Measurements from ENCODE around the gene WFS1. TPM values are rescaled to one million over a fixed set of nuclear protein-coding genes. Genes with fewer than 3 reads are reported as not detected.
A peak's percentile ranks its signal among the peaks of the same experiment; 100 is the strongest.

The WFS1 gene
- total and polyA plus RNA-seq, 2 of the 13 experiments (the other 11 are each of a cell fraction or from before 2014, with no cell fraction given): 39.1 to 42.2 TPM

DNA sequence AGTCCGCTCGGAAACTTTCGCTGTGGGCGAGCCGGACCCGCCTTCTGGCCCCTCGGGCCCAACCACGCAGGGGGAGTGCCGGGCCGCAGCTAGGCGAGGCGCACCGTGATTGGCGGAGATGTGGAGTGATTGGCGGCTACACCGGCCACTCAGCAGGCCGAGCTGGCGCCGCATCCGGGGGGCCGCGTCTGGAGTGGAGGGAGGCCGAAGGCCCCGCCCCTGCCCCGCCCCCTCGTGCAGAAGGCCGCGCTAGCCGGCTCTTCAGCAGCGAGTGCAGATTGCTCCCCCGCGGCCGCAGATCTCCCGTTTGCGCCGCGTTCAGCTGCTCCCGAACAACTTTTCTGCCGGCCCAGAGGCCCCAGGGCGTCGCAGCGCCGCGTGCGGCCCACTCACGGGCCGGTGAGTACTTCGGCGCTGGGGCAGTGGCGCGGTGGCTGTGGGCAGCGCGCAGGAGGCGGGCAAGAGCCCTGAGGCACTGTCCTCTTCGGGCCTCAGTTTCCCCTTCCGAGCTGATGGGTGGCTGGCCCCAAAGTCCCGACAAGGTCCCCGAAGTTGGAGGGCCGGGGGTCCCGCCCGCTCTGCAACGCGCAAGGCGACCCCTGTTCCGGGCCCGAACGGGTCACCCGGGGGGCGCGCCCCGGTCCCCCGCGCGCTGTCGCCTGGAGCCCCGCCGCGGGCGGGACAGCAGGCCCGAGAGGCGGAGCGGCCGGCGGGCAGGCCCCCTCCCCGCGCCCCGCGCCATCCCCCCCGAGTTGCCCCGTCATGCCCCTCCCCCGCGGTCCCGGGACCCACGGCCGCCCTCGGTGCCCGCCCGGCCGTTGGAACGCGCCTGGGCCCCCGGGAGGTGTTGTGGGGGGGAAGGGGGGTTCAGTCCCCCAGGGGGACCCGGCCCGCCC lies at the start of gene WFS1 (continued):
- TF ChIP-seq ZSCAN21 (CRISPR knock-in tag; IDR thresholded peaks at IDR 0.05; ENCODE audit: borderline replicate concordance) (0 out of 2 replicates have a peak, but pooled peaks have one; percentile 36), ZNF879 (CRISPR knock-in tag; IDR thresholded peaks at IDR 0.05) (no peak), NR2F6 (IDR thresholded peaks at IDR 0.05) (no peak), NR2F6 (CRISPR knock-in tag; IDR thresholded peaks at IDR 0.05) (no peak), U2AF1 (optimal IDR thresholded peaks at IDR 0.05; ENCODE audit: low read depth, low read length) (no peak), CREBL2 (CRISPR knock-in tag; IDR thresholded peaks at IDR 0.05; ENCODE audit: borderline replicate concordance) (no peak), ZNF816 (CRISPR knock-in tag; IDR thresholded peaks at IDR 0.05; ENCODE audit: borderline replicate concordance) (no peak), RAD21 (CRISPR knock-in tag; IDR thresholded peaks at IDR 0.05) (no peak), RBAK (CRISPR knock-in tag; IDR thresholded peaks at IDR 0.05) (no peak), TFDP2 (CRISPR knock-in tag; IDR thresholded peaks at IDR 0.05) (peak; percentile 33; the same call in 1 of the 2 replicates), SP1 (IDR thresholded peaks at IDR 0.05) (no peak), SP1 (CRISPR knock-in tag; IDR thresholded peaks at IDR 0.05) (peak; percentile 66; the same call in 1 of the 2 replicates), NR2C2 (CRISPR knock-in tag; IDR thresholded peaks at IDR 0.05; ENCODE audit: borderline replicate concordance) (no peak), RBM22 (optimal IDR thresholded peaks at IDR 0.05; ENCODE audit: low read length) (no peak), ZNF331 (CRISPR knock-in tag; IDR thresholded peaks at IDR 0.05) (no peak), KDM5B (CRISPR knock-in tag; IDR thresholded peaks at IDR 0.05; ENCODE audit: borderline replicate concordance) (no peak; the same call in 1 of the 2 replicates)
- TF ChIP-seq, protein P1, sequence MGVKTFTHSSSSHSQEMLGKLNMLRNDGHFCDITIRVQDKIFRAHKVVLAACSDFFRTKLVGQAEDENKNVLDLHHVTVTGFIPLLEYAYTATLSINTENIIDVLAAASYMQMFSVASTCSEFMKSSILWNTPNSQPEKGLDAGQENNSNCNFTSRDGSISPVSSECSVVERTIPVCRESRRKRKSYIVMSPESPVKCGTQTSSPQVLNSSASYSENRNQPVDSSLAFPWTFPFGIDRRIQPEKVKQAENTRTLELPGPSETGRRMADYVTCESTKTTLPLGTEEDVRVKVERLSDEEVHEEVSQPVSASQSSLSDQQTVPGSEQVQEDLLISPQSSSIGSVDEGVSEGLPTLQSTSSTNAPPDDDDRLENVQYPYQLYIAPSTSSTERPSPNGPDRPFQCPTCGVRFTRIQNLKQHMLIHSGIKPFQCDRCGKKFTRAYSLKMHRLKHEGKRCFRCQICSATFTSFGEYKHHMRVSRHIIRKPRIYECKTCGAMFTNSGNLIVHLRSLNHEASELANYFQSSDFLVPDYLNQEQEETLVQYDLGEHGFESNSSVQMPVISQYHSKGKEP (CRISPR knock-in tag; IDR thresholded peaks at IDR 0.05): no peak
- TF ChIP-seq, protein P2, sequence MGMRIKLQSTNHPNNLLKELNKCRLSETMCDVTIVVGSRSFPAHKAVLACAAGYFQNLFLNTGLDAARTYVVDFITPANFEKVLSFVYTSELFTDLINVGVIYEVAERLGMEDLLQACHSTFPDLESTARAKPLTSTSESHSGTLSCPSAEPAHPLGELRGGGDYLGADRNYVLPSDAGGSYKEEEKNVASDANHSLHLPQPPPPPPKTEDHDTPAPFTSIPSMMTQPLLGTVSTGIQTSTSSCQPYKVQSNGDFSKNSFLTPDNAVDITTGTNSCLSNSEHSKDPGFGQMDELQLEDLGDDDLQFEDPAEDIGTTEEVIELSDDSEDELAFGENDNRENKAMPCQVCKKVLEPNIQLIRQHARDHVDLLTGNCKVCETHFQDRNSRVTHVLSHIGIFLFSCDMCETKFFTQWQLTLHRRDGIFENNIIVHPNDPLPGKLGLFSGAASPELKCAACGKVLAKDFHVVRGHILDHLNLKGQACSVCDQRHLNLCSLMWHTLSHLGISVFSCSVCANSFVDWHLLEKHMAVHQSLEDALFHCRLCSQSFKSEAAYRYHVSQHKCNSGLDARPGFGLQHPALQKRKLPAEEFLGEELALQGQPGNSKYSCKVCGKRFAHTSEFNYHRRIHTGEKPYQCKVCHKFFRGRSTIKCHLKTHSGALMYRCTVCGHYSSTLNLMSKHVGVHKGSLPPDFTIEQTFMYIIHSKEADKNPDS (CRISPR knock-in tag; IDR thresholded peaks at IDR 0.05): no peak
- TF ChIP-seq, protein P3, sequence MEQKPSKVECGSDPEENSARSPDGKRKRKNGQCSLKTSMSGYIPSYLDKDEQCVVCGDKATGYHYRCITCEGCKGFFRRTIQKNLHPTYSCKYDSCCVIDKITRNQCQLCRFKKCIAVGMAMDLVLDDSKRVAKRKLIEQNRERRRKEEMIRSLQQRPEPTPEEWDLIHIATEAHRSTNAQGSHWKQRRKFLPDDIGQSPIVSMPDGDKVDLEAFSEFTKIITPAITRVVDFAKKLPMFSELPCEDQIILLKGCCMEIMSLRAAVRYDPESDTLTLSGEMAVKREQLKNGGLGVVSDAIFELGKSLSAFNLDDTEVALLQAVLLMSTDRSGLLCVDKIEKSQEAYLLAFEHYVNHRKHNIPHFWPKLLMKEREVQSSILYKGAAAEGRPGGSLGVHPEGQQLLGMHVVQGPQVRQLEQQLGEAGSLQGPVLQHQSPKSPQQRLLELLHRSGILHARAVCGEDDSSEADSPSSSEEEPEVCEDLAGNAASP (CRISPR knock-in tag; IDR thresholded peaks at IDR 0.05; ENCODE audit: borderline replicate concordance): 0 out of 2 replicates have a peak, but pooled peaks have one; percentile 27
- TF ChIP-seq, protein P4, sequence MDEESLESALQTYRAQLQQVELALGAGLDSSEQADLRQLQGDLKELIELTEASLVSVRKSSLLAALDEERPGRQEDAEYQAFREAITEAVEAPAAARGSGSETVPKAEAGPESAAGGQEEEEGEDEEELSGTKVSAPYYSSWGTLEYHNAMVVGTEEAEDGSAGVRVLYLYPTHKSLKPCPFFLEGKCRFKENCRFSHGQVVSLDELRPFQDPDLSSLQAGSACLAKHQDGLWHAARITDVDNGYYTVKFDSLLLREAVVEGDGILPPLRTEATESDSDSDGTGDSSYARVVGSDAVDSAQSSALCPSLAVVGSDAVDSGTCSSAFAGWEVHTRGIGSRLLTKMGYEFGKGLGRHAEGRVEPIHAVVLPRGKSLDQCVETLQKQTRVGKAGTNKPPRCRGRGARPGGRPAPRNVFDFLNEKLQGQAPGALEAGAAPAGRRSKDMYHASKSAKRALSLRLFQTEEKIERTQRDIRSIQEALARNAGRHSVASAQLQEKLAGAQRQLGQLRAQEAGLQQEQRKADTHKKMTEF (CRISPR knock-in tag; IDR thresholded peaks at IDR 0.05): peak; percentile 61; the same call in 1 of the 2 replicates
